HepG2 (cell line): ENCODE data around the gene ANKRD2. TPM values are rescaled to one million over a fixed set of nuclear protein-coding genes. Genes with fewer than 3 reads are reported as not detected.

Experiments
- ATF2 ChIP-seq: sonication (generic); formaldehyde crosslinking; IDR thresholded peaks from 2 replicates; pipeline ENCODE4 v1.4.0; 2020; ENCODE audit warnings: missing genetic modification reagents
- DBP ChIP-seq: sonication (generic); formaldehyde crosslinking; IDR thresholded peaks from 2 replicates; pipeline ENCODE4 v1.4.0; 2020; ENCODE audit warnings: missing genetic modification reagents; ENCODE audit errors: not compliant biosample characterization
- HNF1B ChIP-seq: sonication (generic); formaldehyde crosslinking; IDR thresholded peaks from 2 replicates; pipeline ENCODE4 v1.5.1; 2020; ENCODE audit warnings: mild to moderate bottlenecking, moderate library complexity, missing genetic modification reagents
- KAT8 ChIP-seq: IDR thresholded peaks from 2 replicates; pipeline ENCODE4 v1.6.1; 2016; ENCODE audit warnings: missing genetic modification reagents, missing compliant biosample characterization
- KDM1A ChIP-seq: IDR thresholded peaks from 2 replicates; pipeline ENCODE4 v1.6.1; 2016; ENCODE audit warnings: missing compliant biosample characterization
- MBD4 ChIP-seq: IDR thresholded peaks from 2 replicates; pipeline ENCODE4 v1.6.1; 2012; ENCODE audit warnings: low read length, inconsistent platforms, borderline replicate concordance
- POLR2AphosphoS2 ChIP-seq: IDR thresholded peaks from 2 replicates; pipeline ENCODE4 v1.6.1; 2011; ENCODE audit warnings: low read depth, low read length, improper control_type of control experiment
- PRDM15 ChIP-seq: sonication (generic); formaldehyde crosslinking; IDR thresholded peaks from 2 replicates; pipeline ENCODE4 v1.4.0; 2020; ENCODE audit warnings: missing genetic modification reagents
- SPEN ChIP-seq: sonication (generic); formaldehyde crosslinking; IDR thresholded peaks from 2 replicates; pipeline ENCODE4 v1.5.1; 2020; ENCODE audit warnings: low read depth, mild to moderate bottlenecking, missing genetic modification reagents
- TBP ChIP-seq: sonication (generic); formaldehyde crosslinking; IDR thresholded peaks from 2 replicates; pipeline ENCODE4 v1.5.0; 2020; ENCODE audit warnings: missing genetic modification reagents
- TOE1 ChIP-seq: sonication (generic); formaldehyde crosslinking; IDR thresholded peaks from 2 replicates; pipeline ENCODE4 v1.4.0; 2020; ENCODE audit warnings: mild to moderate bottlenecking, missing genetic modification reagents
- ZMYM2 ChIP-seq: sonication (generic); formaldehyde crosslinking; IDR thresholded peaks from 2 replicates; pipeline ENCODE4 v1.8.0; 2022; ENCODE audit warnings: mild to moderate bottlenecking, missing genetic modification reagents
- ZNF33B ChIP-seq: sonication (generic); formaldehyde crosslinking; IDR thresholded peaks from 2 replicates; pipeline ENCODE4 v1.5.1; 2020; ENCODE audit warnings: mild to moderate bottlenecking, missing genetic modification reagents
- ZNF432 ChIP-seq: sonication (generic); formaldehyde crosslinking; IDR thresholded peaks from 2 replicates; pipeline ENCODE4 v1.5.0; 2020; ENCODE audit warnings: missing genetic modification reagents, mild to moderate bottlenecking, borderline replicate concordance
- ZNF570 ChIP-seq: sonication (generic); formaldehyde crosslinking; IDR thresholded peaks from 2 replicates; pipeline ENCODE4 v1.4.0; 2020; ENCODE audit warnings: mild to moderate bottlenecking, missing genetic modification reagents, borderline replicate concordance
- ZNF580 ChIP-seq: IDR thresholded peaks from 2 replicates; pipeline ENCODE4 v1.6.1; 2016; ENCODE audit warnings: low read depth, borderline replicate concordance
- ZNF616 ChIP-seq: sonication (generic); formaldehyde crosslinking; IDR thresholded peaks from 2 replicates; pipeline ENCODE4 v1.5.0; 2020; ENCODE audit warnings: low read depth, mild to moderate bottlenecking, missing genetic modification reagents
- ZNF691 ChIP-seq: sonication (generic); formaldehyde crosslinking; IDR thresholded peaks from 2 replicates; pipeline ENCODE4 v1.4.0; 2020; ENCODE audit warnings: missing genetic modification reagents, low read depth, mild to moderate bottlenecking, borderline replicate concordance
- ZNF7 ChIP-seq: IDR thresholded peaks from 2 replicates; pipeline ENCODE4 v1.6.1; 2016; ENCODE audit warnings: missing biosample characterization, missing genetic modification reagents
- ZNF740 ChIP-seq: sonication (generic); formaldehyde crosslinking; IDR thresholded peaks from 2 replicates; pipeline ENCODE4 v1.4.0; 2020; ENCODE audit warnings: missing genetic modification reagents
- ZSCAN9 ChIP-seq: IDR thresholded peaks from 2 replicates; pipeline ENCODE4 v1.6.1; 2016; ENCODE audit warnings: borderline replicate concordance
- polyA plus RNA-seq, 8 experiments: library from polyadenylated mRNA; depleted of rRNA in 3 of 8; stranded (reverse) in 7 of 8; unstranded in 1 of 8; fragments of >200 nt; fragmentation: Illumina TruSeq in 4 of 8; extraction: Trizol in 4 of 8; gene quantifications; 2 replicates each; pipeline versions ENCODE4 v1.2.1 to v1.2.3, GENCODE V29; 2011 to 2016; ENCODE audit warnings: low read depth in 4 of 8, missing spikeins in 1 of 8, mixed read lengths in 1 of 8; ENCODE audit not compliant: insufficient read depth in 1 of 8
- total RNA-seq, 5 experiments: library from RNA; depleted of rRNA; stranded (reverse); fragments of >200 nt; fragmentation: Illumina TruSeq; extraction: Trizol; gene quantifications; 2 replicates each; pipeline ENCODE4 v1.2.3, GENCODE V29; 2016; ENCODE audit warnings: low read depth in 1 of 5

The ANKRD2 gene
- total and polyA plus RNA-seq, 2 of the 13 experiments (the other 11 are each of a cell fraction or from before 2014, with no cell fraction given) = not detected

- TF ChIP-seq ZNF740 (CRISPR knock-in tag) (no peak), ZNF7 (CRISPR knock-in tag) (no peak), DBP (CRISPR knock-in tag) (no peak), ATF2 (CRISPR knock-in tag) (no peak; the same call in 1 of the 2 replicates), ZNF570 (CRISPR knock-in tag) (no peak), ZNF616 (CRISPR knock-in tag) (no peak), ZSCAN9 (CRISPR knock-in tag) (0 out of 2 replicates have a peak, but pooled peaks have one; percentile 34), ZNF580 (CRISPR knock-in tag) (0 out of 2 replicates have a peak, but pooled peaks have one; percentile 31), TBP (no peak), ZNF691 (no peak), KAT8 (CRISPR knock-in tag) (no peak), ZNF33B (CRISPR knock-in tag) (no peak), ZNF432 (no peak), HNF1B (no peak), ZMYM2 (CRISPR knock-in tag) (no peak), TOE1 (no peak), MBD4 (no peak), KDM1A (CRISPR knock-in tag) (no peak), SPEN (no peak), PRDM15 (CRISPR knock-in tag) (no peak), POLR2AphosphoS2 (no peak)
Measured at GRCh38 chr10:97584798-97585438, 12.3 kb downstream of the ANKRD2 start (continued).
